Stimulated activated CD8-positive, alpha-beta memory T cell treated with anti-CD3 and anti-CD28 coated beads, Interleukin-15, amount 100 ng/mL, for 4 hours (primary cell): ENCODE measurements around the gene CACNA1B.
"Not testable (repeated sequence)": the region's sequence is repeated elsewhere in the genome, so short reads cannot be mapped to it uniquely, and the experiment has no call there.

Experiments used
- DNase-seq, 2 donors: peaks; one replicate each; pipeline ENCODE4 v3.0.0-alpha.2; 2020; ENCODE audit warnings: low read depth in 2 of 2

The CACNA1B gene

GRCh38 chr9:138115506-138115905 lies 237.9 kb downstream of the CACNA1B start:
- no peak for DNase-seq

- no peak for DNase-seq
These were observed 238.9 kb downstream of the CACNA1B start for GRCh38 chr9:138116521-138116920.

- no peak for DNase-seq
These were observed 239.6 kb downstream of the CACNA1B start for GRCh38 chr9:138117101-138117750.

GRCh38 chr9:138117836-138118235 lies 240.3 kb downstream of the CACNA1B start:
- DNase-seq = no peak

- DNase-seq = no peak
These were observed 241.1 kb downstream of the CACNA1B start for GRCh38 chr9:138118601-138119071.

GRCh38 chr9:138119202-138120027 lies 241.8 kb downstream of the CACNA1B start:
- DNase-seq = no peak

- DNase-seq = no peak
These were observed 242.5 kb downstream of the CACNA1B start for GRCh38 chr9:138120072-138120471.

GRCh38 chr9:138120511-138121437 lies 243.2 kb downstream of the CACNA1B start:
- no peak for DNase-seq

GRCh38 chr9:138121438-138122050 lies 244.0 kb downstream of the CACNA1B start:
- no peak for DNase-seq

- DNase-seq = no peak
These were observed 244.6 kb downstream of the CACNA1B start for GRCh38 chr9:138122201-138122600.

GRCh38 chr9:138122676-138123075 lies 245.1 kb downstream of the CACNA1B start:
- DNase-seq = no peak

- no peak for DNase-seq
These were observed 245.5 kb downstream of the CACNA1B start for GRCh38 chr9:138123086-138123485.

GRCh38 chr9:138126090-138126857 lies 248.7 kb downstream of the CACNA1B start:
- not testable (repeated sequence) for DNase-seq

- DNase-seq = not testable (repeated sequence)
These were observed 249.4 kb downstream of the CACNA1B start for GRCh38 chr9:138126858-138127584.

GRCh38 chr9:138128027-138128426 lies 250.4 kb downstream of the CACNA1B start:
- DNase-seq = not testable (repeated sequence)

GRCh38 chr9:138129318-138129717 lies 251.7 kb downstream of the CACNA1B start:
- DNase-seq = not testable (repeated sequence)

- not testable (repeated sequence) for DNase-seq
These were observed 255.5 kb downstream of the CACNA1B start for GRCh38 chr9:138132946-138133705.

- not testable (repeated sequence) for DNase-seq
These were observed 257.0 kb downstream of the CACNA1B start for GRCh38 chr9:138134581-138134980.

- not testable (repeated sequence) for DNase-seq
These were observed 261.5 kb downstream of the CACNA1B start for GRCh38 chr9:138139096-138139495.
